Neural cell (in vitro differentiated cells): ENCODE data around the gene NRG3. TPM values are rescaled to one million over a fixed set of nuclear protein-coding genes. Genes with fewer than 3 reads are reported as not detected.

Experiments used
- H2AFZ ChIP-seq: fragments of 200-600, 300-800 bp; sonication (generic), shearing (Covaris generic); 2 replicates; pipeline ENCODE4 v1.6.0; 2014; ENCODE audit warnings: low read depth, mild to moderate bottlenecking, antibody characterized with exemption, low read length, moderate library complexity
- H3F3A ChIP-seq: fragments of 200-600 bp; shearing (Covaris generic); 2 replicates; pipeline ENCODE4 v1.6.1; 2016; ENCODE audit warnings: mild to moderate bottlenecking, moderate library complexity, mixed read lengths, antibody characterized with exemption, low read length; ENCODE audit not compliant: insufficient read depth, poor library complexity, severe bottlenecking
- H3K27ac ChIP-seq: fragments of 200-600, 300-800 bp; sonication (generic), shearing (Covaris generic); 2 replicates; pipeline ENCODE4 v1.5.1; 2014; ENCODE audit warnings: mild to moderate bottlenecking, low read length, moderate library complexity
- H3K27me3 ChIP-seq: fragments of 300-800, 200-600 bp; sonication (generic), shearing (Covaris generic); 2 replicates; pipeline ENCODE4 v1.6.0; 2014; ENCODE audit warnings: mild to moderate bottlenecking, low read depth, low read length, moderate library complexity; ENCODE audit not compliant: insufficient read depth
- H3K36me3 ChIP-seq: fragments of 300-800, 200-600 bp; sonication (generic), shearing (Covaris generic); 2 replicates; pipeline ENCODE4 v1.5.1; 2014; ENCODE audit warnings: mild to moderate bottlenecking, antibody characterized with exemption, low read length, moderate library complexity; ENCODE audit not compliant: insufficient read depth
- H3K4me2 ChIP-seq: fragments of 300-800, 200-600 bp; sonication (generic), shearing (Covaris generic); 2 replicates; pipeline ENCODE4 v1.6.0; 2014; ENCODE audit warnings: mild to moderate bottlenecking, low read length
- H3K4me3 ChIP-seq: fragments of 300-800, 200-600 bp; sonication (generic), shearing (Covaris generic); 2 replicates; pipeline ENCODE4 v1.5.1; 2014; ENCODE audit warnings: mild to moderate bottlenecking, low read length, moderate library complexity
- H3K79me2 ChIP-seq: fragments of 200-600 bp; shearing (Covaris generic); replicated peaks from 2 replicates; pipeline ENCODE4 v1.6.0; 2014; ENCODE audit warnings: mild to moderate bottlenecking, low read length, moderate library complexity; ENCODE audit not compliant: insufficient read depth
- H3K9ac ChIP-seq: fragments of 300-800, 200-600 bp; sonication (generic), shearing (Covaris generic); 2 replicates; pipeline ENCODE4 v1.6.1; 2016; ENCODE audit warnings: mild to moderate bottlenecking, low read length, mixed read lengths
- H3K9me2 ChIP-seq: fragments of 200-600 bp; shearing (Covaris generic); 2 replicates; pipeline ENCODE4 v1.6.1; 2016; ENCODE audit warnings: mild to moderate bottlenecking, low read length, mixed read lengths; ENCODE audit not compliant: insufficient read depth
- H3K9me3 ChIP-seq: fragments of 200-600, 300-800 bp; sonication (generic), shearing (Covaris generic); 2 replicates; pipeline ENCODE4 v1.6.1; 2016; ENCODE audit warnings: mild to moderate bottlenecking, mixed run types, low read length, moderate library complexity, mixed read lengths
- H4K20me1 ChIP-seq: fragments of 200-600 bp; shearing (Covaris generic); 2 replicates; pipeline ENCODE4 v1.6.1; 2016; ENCODE audit warnings: mild to moderate bottlenecking, mixed run types; ENCODE audit not compliant: insufficient read depth
- EP300 ChIP-seq: fragments of 450-650 bp; conservative IDR thresholded peaks from 2 replicates; pipeline ENCODE4 v1.6.1; 2014; ENCODE audit warnings: antibody characterized with exemption, mild to moderate bottlenecking, moderate library complexity; ENCODE audit not compliant: poor library complexity, severe bottlenecking
- EZH2 ChIP-seq: fragments of 200-600, 300-800 bp; shearing (Covaris generic), sonication (generic); IDR thresholded peaks from 2 replicates; pipeline ENCODE4 v1.6.1; 2014; ENCODE audit warnings: antibody characterized with exemption, low read length, borderline replicate concordance, mild to moderate bottlenecking; ENCODE audit not compliant: insufficient read depth, poor library complexity, severe bottlenecking
- MXI1 ChIP-seq: fragments of 450-650 bp; conservative IDR thresholded peaks from 2 replicates; pipeline ENCODE4 v1.6.1; 2014; ENCODE audit warnings: antibody characterized with exemption, mild to moderate bottlenecking; ENCODE audit not compliant: poor library complexity, severe bottlenecking
- POLR2AphosphoS5 ChIP-seq: IDR thresholded peaks from 2 replicates; pipeline ENCODE4 v1.6.1; 2012
- RAD21 ChIP-seq: fragments of 450-650 bp; conservative IDR thresholded peaks from 2 replicates; pipeline ENCODE4 v1.6.1; 2014; ENCODE audit warnings: antibody characterized with exemption, mild to moderate bottlenecking, moderate library complexity
- SMC3 ChIP-seq: fragments of 450-650 bp; conservative IDR thresholded peaks from 2 replicates; pipeline ENCODE4 v1.6.1; 2014; ENCODE audit warnings: antibody characterized with exemption, mild to moderate bottlenecking, moderate library complexity; ENCODE audit not compliant: poor library complexity
- TAF1 ChIP-seq: IDR thresholded peaks from 2 replicates; pipeline ENCODE4 v1.6.1; 2012; ENCODE audit warnings: low read depth
- polyA plus RNA-seq: library from polyadenylated mRNA; depleted of rRNA; stranded (reverse); fragments of >200 nt; gene quantifications from 2 replicates; pipeline ENCODE4 v1.2.3, GENCODE V29; 2014
- TF ChIP-seq, protein P1 (sequence below): IDR thresholded peaks from 2 replicates; pipeline ENCODE4 v1.6.1; 2012; ENCODE audit warnings: borderline replicate concordance
- TF ChIP-seq, protein P2 (sequence below): fragments of 450-650 bp; IDR thresholded peaks from 2 replicates; pipeline ENCODE4 v1.5.1; 2014; ENCODE audit warnings: antibody characterized with exemption, mild to moderate bottlenecking, moderate library complexity; ENCODE audit not compliant: poor library complexity, severe bottlenecking

The NRG3 gene
- polyA plus RNA-seq, 1 donor from 2014 or later: 14.0 TPM

GRCh38 chr10:82267465-82267864 is 392.5 kb downstream of the NRG3 start:
- no peaks in the 10 kb centered on the region for H3F3A ChIP-seq
- H3K79me2 ChIP-seq: no peaks in the 10 kb centered on the region
- H3K27ac ChIP-seq: no peak overlapping the region
- no peak overlapping the region for H3K9ac ChIP-seq
- no peaks in the 10 kb centered on the region for H4K20me1 ChIP-seq
- no peak overlapping the region for H3K4me3 ChIP-seq
- no peaks in the 10 kb centered on the region for H3K36me3 ChIP-seq
- no peaks in the 10 kb centered on the region for H3K9me2 ChIP-seq
- H3K9me3 ChIP-seq: no peaks in the 10 kb centered on the region
- no peak overlapping the region for H2AFZ ChIP-seq
- H3K27me3 ChIP-seq: no peaks in the 10 kb centered on the region
- no peak for TF ChIP-seq POLR2AphosphoS5
- no peak for TF ChIP-seq TAF1
- TF ChIP-seq EP300: no peak
- no peak for TF ChIP-seq RAD21
- no peak for TF ChIP-seq EZH2
- TF ChIP-seq SMC3: no peak
- no peak for TF ChIP-seq MXI1
- TF ChIP-seq, protein P1, sequence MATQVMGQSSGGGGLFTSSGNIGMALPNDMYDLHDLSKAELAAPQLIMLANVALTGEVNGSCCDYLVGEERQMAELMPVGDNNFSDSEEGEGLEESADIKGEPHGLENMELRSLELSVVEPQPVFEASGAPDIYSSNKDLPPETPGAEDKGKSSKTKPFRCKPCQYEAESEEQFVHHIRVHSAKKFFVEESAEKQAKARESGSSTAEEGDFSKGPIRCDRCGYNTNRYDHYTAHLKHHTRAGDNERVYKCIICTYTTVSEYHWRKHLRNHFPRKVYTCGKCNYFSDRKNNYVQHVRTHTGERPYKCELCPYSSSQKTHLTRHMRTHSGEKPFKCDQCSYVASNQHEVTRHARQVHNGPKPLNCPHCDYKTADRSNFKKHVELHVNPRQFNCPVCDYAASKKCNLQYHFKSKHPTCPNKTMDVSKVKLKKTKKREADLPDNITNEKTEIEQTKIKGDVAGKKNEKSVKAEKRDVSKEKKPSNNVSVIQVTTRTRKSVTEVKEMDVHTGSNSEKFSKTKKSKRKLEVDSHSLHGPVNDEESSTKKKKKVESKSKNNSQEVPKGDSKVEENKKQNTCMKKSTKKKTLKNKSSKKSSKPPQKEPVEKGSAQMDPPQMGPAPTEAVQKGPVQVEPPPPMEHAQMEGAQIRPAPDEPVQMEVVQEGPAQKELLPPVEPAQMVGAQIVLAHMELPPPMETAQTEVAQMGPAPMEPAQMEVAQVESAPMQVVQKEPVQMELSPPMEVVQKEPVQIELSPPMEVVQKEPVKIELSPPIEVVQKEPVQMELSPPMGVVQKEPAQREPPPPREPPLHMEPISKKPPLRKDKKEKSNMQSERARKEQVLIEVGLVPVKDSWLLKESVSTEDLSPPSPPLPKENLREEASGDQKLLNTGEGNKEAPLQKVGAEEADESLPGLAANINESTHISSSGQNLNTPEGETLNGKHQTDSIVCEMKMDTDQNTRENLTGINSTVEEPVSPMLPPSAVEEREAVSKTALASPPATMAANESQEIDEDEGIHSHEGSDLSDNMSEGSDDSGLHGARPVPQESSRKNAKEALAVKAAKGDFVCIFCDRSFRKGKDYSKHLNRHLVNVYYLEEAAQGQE: no peak
- TF ChIP-seq, protein P2, sequence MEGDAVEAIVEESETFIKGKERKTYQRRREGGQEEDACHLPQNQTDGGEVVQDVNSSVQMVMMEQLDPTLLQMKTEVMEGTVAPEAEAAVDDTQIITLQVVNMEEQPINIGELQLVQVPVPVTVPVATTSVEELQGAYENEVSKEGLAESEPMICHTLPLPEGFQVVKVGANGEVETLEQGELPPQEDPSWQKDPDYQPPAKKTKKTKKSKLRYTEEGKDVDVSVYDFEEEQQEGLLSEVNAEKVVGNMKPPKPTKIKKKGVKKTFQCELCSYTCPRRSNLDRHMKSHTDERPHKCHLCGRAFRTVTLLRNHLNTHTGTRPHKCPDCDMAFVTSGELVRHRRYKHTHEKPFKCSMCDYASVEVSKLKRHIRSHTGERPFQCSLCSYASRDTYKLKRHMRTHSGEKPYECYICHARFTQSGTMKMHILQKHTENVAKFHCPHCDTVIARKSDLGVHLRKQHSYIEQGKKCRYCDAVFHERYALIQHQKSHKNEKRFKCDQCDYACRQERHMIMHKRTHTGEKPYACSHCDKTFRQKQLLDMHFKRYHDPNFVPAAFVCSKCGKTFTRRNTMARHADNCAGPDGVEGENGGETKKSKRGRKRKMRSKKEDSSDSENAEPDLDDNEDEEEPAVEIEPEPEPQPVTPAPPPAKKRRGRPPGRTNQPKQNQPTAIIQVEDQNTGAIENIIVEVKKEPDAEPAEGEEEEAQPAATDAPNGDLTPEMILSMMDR: no peak
- H3K4me2 ChIP-seq: no peak overlapping the region

- H3K9me2 ChIP-seq: no peaks in the 10 kb centered on the region
- no peak overlapping the region for H3K4me2 ChIP-seq
- H3F3A ChIP-seq: no peaks in the 10 kb centered on the region
- H4K20me1 ChIP-seq: no peaks in the 10 kb centered on the region
- H3K36me3 ChIP-seq: no peaks in the 10 kb centered on the region
- no peak overlapping the region for H3K27ac ChIP-seq
- no peak overlapping the region for H3K9ac ChIP-seq
- H2AFZ ChIP-seq: no peak overlapping the region
- no peak overlapping the region for H3K4me3 ChIP-seq
- H3K9me3 ChIP-seq: no peaks in the 10 kb centered on the region
- no peaks in the 10 kb centered on the region for H3K79me2 ChIP-seq
- TF ChIP-seq SMC3: no peak
- TF ChIP-seq RAD21: no peak
- no peaks in the 10 kb centered on the region for H3K27me3 ChIP-seq
These were observed 393.0 kb downstream of the NRG3 start for GRCh38 chr10:82267960-82268359.

GRCh38 chr10:82277591-82277990 is 402.6 kb downstream of the NRG3 start:
- Histone ChIP-seq H3K4me3 (no peak overlapping the region), H3K9me3 (no peaks in the 10 kb centered on the region), H3K36me3 (no peaks in the 10 kb centered on the region), H2AFZ (no peak overlapping the region), H3K27ac (no peak overlapping the region), H3K9me2 (no peaks in the 10 kb centered on the region), H3F3A (no peaks in the 10 kb centered on the region), H4K20me1 (no peaks in the 10 kb centered on the region), H3K79me2 (no peaks in the 10 kb centered on the region), H3K4me2 (no peak overlapping the region), H3K9ac (no peak overlapping the region), H3K27me3 (no peaks in the 10 kb centered on the region)
- TF ChIP-seq TAF1 (no peak), RAD21 (no peak), EZH2 (no peak), SMC3 (no peak), MXI1 (no peak)
